Measurements from ENCODE around the gene NMNAT3.
A peak's percentile ranks its signal among the peaks of the same experiment; 100 is the strongest.

The NMNAT3 gene

GRCh38 chr3:139677388-139678155, at the start of gene NMNAT3:
TSS of gene NMNAT3 (minus strand) at chr3:139677972. CDS start at chr3:139627724, 50,248 bp downstream.
- DNase-seq, result peak; percentile 83

- DNase-seq, result no peak
Observed at GRCh38 chr3:139721370-139721769, 43.6 kb upstream of the NMNAT3 start.

- DNase-seq, result no peak
Observed at GRCh38 chr3:139718415-139718814, 40.6 kb upstream of the NMNAT3 start.

- no peak for DNase-seq
Observed at GRCh38 chr3:139716908-139717485, 39.2 kb upstream of the NMNAT3 start.

GRCh38 chr3:139715743-139716360, 38.1 kb upstream of the NMNAT3 start:
- no peak for DNase-seq

GRCh38 chr3:139715166-139715565, 37.4 kb upstream of the NMNAT3 start:
- no peak for DNase-seq

- no peak for DNase-seq
Observed at GRCh38 chr3:139710212-139710611, 32.4 kb upstream of the NMNAT3 start.

- DNase-seq, result no peak
Observed at GRCh38 chr3:139705631-139706030, 27.9 kb upstream of the NMNAT3 start.

GRCh38 chr3:139696314-139696604, 18.5 kb upstream of the NMNAT3 start:
- no peak for DNase-seq

GRCh38 chr3:139695426-139696313, 17.9 kb upstream of the NMNAT3 start:
- DNase-seq, result no peak

- no peak for DNase-seq
Observed at GRCh38 chr3:139695007-139695406, 17.2 kb upstream of the NMNAT3 start.

GRCh38 chr3:139694542-139694941, 16.8 kb upstream of the NMNAT3 start:
- DNase-seq, result no peak

- no peak for DNase-seq
Observed at GRCh38 chr3:139691619-139692018, 13.8 kb upstream of the NMNAT3 start.

- no peak for DNase-seq
Observed at GRCh38 chr3:139689708-139690228, 12.0 kb upstream of the NMNAT3 start.

- DNase-seq, result no peak
Observed at GRCh38 chr3:139689122-139689521, 11.3 kb upstream of the NMNAT3 start.

- no peak for DNase-seq
Observed at GRCh38 chr3:139687431-139687830, 9.7 kb upstream of the NMNAT3 start.

GRCh38 chr3:139686624-139687023, 8.9 kb upstream of the NMNAT3 start:
- no peak for DNase-seq

GRCh38 chr3:139686206-139686605, 8.4 kb upstream of the NMNAT3 start:
- no peak for DNase-seq

GRCh38 chr3:139679220-139679775, 1.5 kb upstream of the NMNAT3 start:
- no peak for DNase-seq

- DNase-seq, result no peak
Observed at GRCh38 chr3:139676632-139677387, 962 bp downstream of the NMNAT3 start.

GRCh38 chr3:139676108-139676507, 1.7 kb downstream of the NMNAT3 start:
- DNase-seq, result no peak

- DNase-seq, result no peak
Observed at GRCh38 chr3:139675327-139675726, 2.4 kb downstream of the NMNAT3 start.

Data from activated T-cell treated with anti-CD3 and anti-CD28 coated beads, Interleukin-2, amount 50 U/mL, for 1 hour (primary cell).